NCI-H187 treated with DMSO at 0.1 percent for 48 hours (cell line): Measurements from ENCODE around the gene TERT.
"Not testable (repeated sequence)": the region's sequence is repeated elsewhere in the genome, so short reads cannot be mapped to it uniquely, and the experiment has no call there.

Source experiments
- DNase-seq: peaks from one replicate; lab custom pipeline; 2025; lab: John Stamatoyannopoulos, UW

TERT gene

GRCh38 chr5:1330847-1331831 lies 36.3 kb upstream of the TERT start:
- no peak for DNase-seq

- no peak for DNase-seq
Observed at GRCh38 chr5:1330146-1330846, 35.4 kb upstream of the TERT start.

GRCh38 chr5:1329111-1329579 lies 34.3 kb upstream of the TERT start:
- DNase-seq = no peak

- DNase-seq = not testable (repeated sequence)
Observed at GRCh38 chr5:1328237-1329110, 33.6 kb upstream of the TERT start.

- not testable (repeated sequence) for DNase-seq
Observed at GRCh38 chr5:1326901-1327756, 32.3 kb upstream of the TERT start.

- DNase-seq = not testable (repeated sequence)
Observed at GRCh38 chr5:1326532-1326875, 31.6 kb upstream of the TERT start.

- DNase-seq = no peak
Observed at GRCh38 chr5:1325870-1326531, 31.1 kb upstream of the TERT start.

- no peak for DNase-seq
Observed at GRCh38 chr5:1325191-1325741, 30.4 kb upstream of the TERT start.

GRCh38 chr5:1324719-1325190 lies 29.9 kb upstream of the TERT start:
- DNase-seq = no peak

- no peak for DNase-seq
Observed at GRCh38 chr5:1324301-1324700, 29.4 kb upstream of the TERT start.

- no peak for DNase-seq
Observed at GRCh38 chr5:1323803-1324173, 28.9 kb upstream of the TERT start.

GRCh38 chr5:1322955-1323802 lies 28.3 kb upstream of the TERT start:
- no peak for DNase-seq

- no peak for DNase-seq
Observed at GRCh38 chr5:1322036-1322900, 27.4 kb upstream of the TERT start.

- DNase-seq = no peak
Observed at GRCh38 chr5:1321576-1321975, 26.7 kb upstream of the TERT start.

GRCh38 chr5:1320436-1321344 lies 25.8 kb upstream of the TERT start:
- DNase-seq = no peak

GRCh38 chr5:1319436-1320256 lies 24.8 kb upstream of the TERT start:
- no peak for DNase-seq
